Measurements from ENCODE around the gene MEX3D.

The MEX3D gene

DNA sequence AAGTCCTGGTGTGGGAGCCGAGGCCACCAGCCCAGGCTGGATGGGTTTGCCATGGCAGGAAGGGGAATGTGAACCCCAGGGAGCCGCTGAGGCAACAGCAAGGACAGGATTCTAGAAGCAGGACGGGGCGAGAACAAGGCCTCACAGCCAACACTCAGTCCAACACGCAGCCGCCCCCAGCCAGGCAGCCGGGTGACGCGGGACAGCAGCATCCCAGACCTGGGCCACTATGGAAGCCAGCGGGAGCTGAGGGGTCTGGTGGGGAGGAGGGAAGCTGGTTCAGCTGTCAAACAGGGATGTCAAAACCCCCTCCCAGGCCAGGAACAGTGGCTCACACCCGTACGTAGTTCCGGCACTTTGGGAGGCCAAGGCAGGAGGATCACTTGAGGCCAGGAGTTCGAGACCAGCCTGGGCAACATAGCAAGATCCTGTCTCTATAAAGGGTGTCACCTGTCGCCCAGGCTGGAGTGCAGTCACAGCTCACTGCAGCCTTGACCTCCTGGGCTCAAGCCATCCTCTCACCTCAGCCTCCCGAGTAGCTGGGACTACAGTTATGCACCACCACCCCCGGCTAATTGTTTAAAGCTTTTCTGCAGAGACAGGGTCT is 6.8 kb downstream of the MEX3D start:
- TF ChIP-seq, protein P1, sequence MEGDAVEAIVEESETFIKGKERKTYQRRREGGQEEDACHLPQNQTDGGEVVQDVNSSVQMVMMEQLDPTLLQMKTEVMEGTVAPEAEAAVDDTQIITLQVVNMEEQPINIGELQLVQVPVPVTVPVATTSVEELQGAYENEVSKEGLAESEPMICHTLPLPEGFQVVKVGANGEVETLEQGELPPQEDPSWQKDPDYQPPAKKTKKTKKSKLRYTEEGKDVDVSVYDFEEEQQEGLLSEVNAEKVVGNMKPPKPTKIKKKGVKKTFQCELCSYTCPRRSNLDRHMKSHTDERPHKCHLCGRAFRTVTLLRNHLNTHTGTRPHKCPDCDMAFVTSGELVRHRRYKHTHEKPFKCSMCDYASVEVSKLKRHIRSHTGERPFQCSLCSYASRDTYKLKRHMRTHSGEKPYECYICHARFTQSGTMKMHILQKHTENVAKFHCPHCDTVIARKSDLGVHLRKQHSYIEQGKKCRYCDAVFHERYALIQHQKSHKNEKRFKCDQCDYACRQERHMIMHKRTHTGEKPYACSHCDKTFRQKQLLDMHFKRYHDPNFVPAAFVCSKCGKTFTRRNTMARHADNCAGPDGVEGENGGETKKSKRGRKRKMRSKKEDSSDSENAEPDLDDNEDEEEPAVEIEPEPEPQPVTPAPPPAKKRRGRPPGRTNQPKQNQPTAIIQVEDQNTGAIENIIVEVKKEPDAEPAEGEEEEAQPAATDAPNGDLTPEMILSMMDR (IDR thresholded peaks at IDR 0.05), result no peak
- DNase-seq (ENCODE audit: low spot score), result no peak
- Histone ChIP-seq H3K27ac (no peak overlapping the region), H3K4me3 (no peak overlapping the region)

DNA sequence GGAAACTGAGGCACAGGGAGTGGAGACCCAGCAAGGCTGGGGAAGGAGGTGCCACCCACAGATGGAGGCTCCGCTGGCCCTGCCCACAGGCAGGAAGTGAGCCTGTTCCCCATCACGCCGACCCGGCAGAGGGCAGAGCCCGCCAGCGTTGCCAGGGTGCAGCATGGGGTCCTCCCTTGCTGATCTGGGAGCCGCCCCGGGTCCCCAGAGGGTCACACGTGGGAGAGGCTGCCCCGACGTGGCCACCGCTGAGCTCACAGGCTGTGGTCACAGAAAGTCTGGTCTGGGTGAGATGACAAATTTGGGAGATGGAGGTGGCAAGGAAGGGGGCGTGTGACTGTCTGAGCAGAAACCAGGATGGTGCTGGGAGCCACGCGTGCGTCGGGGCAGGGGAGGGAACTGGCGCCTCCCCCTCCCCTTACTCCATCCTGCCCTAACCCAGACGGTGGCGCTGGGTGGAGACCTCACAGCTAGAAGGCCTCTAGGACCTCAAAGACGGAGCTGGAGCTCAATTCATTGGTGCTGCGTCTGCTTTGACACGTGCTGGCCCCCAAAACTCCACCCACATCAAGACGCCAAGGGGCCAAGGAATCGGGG is 7.7 kb downstream of the MEX3D start:
- no peak for DNase-seq (ENCODE audit: low spot score)
- no peak overlapping the region for H3K27ac ChIP-seq
- no peak overlapping the region for H3K4me3 ChIP-seq
- TF ChIP-seq, protein P1 (IDR thresholded peaks at IDR 0.05), result no peak

- H3K4me3 ChIP-seq, result no peak overlapping the region
- TF ChIP-seq, protein P1 (IDR thresholded peaks at IDR 0.05), result no peak
- H3K27ac ChIP-seq, result no peak overlapping the region
- DNase-seq (ENCODE audit: low spot score), result no peak
These were observed 9.6 kb downstream of the MEX3D start for GRCh38 chr19:1558552-1558951.

DNA sequence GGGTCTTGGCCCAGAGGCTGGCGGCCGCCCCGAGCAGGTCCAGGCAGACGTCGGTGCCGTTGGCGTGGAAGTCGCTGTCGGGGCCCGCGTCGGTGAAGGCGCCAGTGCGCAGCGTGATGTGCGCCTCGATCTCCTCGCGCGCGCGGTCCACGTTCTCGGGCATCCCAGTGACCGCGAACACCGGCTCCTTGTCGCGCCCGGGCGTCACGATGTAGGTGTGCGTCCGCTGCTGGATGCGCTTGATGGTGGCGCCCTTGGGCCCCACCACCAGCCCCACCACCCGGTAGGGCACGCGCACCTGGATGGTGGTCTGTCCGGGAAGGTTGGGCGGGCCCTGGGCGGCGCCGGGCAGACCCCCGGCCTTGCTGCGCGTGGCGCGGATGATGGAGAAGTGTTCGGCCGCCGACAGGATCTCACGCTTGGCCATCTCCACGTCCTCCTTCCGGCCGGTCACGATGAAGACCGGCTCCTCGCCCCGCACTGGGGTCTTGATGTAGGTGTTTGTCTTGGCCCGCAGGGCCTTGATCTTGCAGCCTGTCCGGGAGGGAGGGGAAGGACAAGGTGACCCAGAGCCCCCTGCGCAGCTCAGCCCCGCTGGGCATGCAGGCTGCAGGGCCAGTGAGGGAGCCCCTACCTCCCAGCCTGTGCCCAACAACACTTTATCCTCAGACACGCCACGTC is 11.6 kb downstream of the MEX3D start:
- H3K27ac ChIP-seq, result no peak overlapping the region
- no peak overlapping the region for H3K4me3 ChIP-seq
- TF ChIP-seq, protein P1 (IDR thresholded peaks at IDR 0.05), result no peak
- DNase-seq (ENCODE audit: low spot score), result no peak

- H3K4me3 ChIP-seq, result no peak overlapping the region
- H3K27ac ChIP-seq, result no peak overlapping the region
- DNase-seq (ENCODE audit: low spot score), result no peak
- TF ChIP-seq, protein P1 (IDR thresholded peaks at IDR 0.05), result no peak
These were observed 12.4 kb downstream of the MEX3D start for GRCh38 chr19:1555487-1556389.

- Histone ChIP-seq H3K27ac (no peak overlapping the region), H3K4me3 (no peak overlapping the region)
- TF ChIP-seq, protein P1 (IDR thresholded peaks at IDR 0.05), result no peak
- DNase-seq (ENCODE audit: low spot score), result no peak
These were observed 13.2 kb downstream of the MEX3D start for GRCh38 chr19:1554968-1555367.

Measured in coronary artery (tissue), 2 donors.